HCT116 (cell line): Measurements from ENCODE around the gene RNF126.

Source experiments
- CEBPB ChIP-seq: IDR thresholded peaks from 2 replicates; pipeline ENCODE4 v1.6.1; 2012; ENCODE audit warnings: low read depth
- EZH2 ChIP-seq: fragments of 200-600 bp; sonication (generic); IDR thresholded peaks from 2 replicates; pipeline ENCODE4 v1.6.1; 2017; ENCODE audit warnings: antibody characterized with exemption, mixed run types
- JUND ChIP-seq: IDR thresholded peaks from 2 replicates; pipeline ENCODE4 v1.6.1; 2012
- POLR2A ChIP-seq: IDR thresholded peaks from 2 replicates; pipeline ENCODE4 v1.7.0; 2011; ENCODE audit warnings: borderline replicate concordance; ENCODE audit not compliant: insufficient read depth, insufficient read length; ENCODE audit errors: extremely low read depth
- POLR2AphosphoS5 ChIP-seq: IDR thresholded peaks from 2 replicates; pipeline ENCODE4 v1.6.1; 2011; ENCODE audit warnings: mild to moderate bottlenecking, low read depth, low read length, moderate library complexity
- RAD21 ChIP-seq: IDR thresholded peaks from 2 replicates; pipeline ENCODE4 v1.6.1; 2012; ENCODE audit warnings: low read depth, mild to moderate bottlenecking
- SRF ChIP-seq: IDR thresholded peaks from 2 replicates; pipeline ENCODE4 v1.6.1; 2012; ENCODE audit warnings: low read depth
- TCF7L2 ChIP-seq: IDR thresholded peaks from 2 replicates; pipeline ENCODE4 v1.7.0; 2011; ENCODE audit warnings: borderline replicate concordance, inconsistent platforms; ENCODE audit not compliant: insufficient read depth, insufficient read length; ENCODE audit errors: extremely low read depth
- YY1 ChIP-seq: IDR thresholded peaks from 2 replicates; pipeline ENCODE4 v1.6.1; 2011; ENCODE audit warnings: low read length, low read depth, moderate library complexity, mild to moderate bottlenecking; ENCODE audit not compliant: insufficient replicate concordance; ENCODE audit errors: extremely low read depth
- ZFX ChIP-seq: fragments of 450-650 bp; IDR thresholded peaks from 2 replicates; pipeline ENCODE4 v1.6.1; 2017
- ZNF274 ChIP-seq: fragments of 200-500 bp; sonication (Bioruptor generic); IDR thresholded peaks from 2 replicates; pipeline ENCODE4 v1.6.1; 2014; ENCODE audit warnings: mild to moderate bottlenecking, low read depth, low read length, inconsistent platforms
- TF ChIP-seq, protein P1 (sequence below), 3 experiments: fragments of 200-600 bp in 1 of 3; sonication (generic) in 1 of 3; IDR thresholded peaks in 2 of 3; conservative IDR thresholded peaks in 1 of 3; 2 replicates each; pipeline ENCODE4 v1.5.1; 2012 to 2017; ENCODE audit warnings: low read depth in 2 of 3, low read length in 2 of 3, antibody characterized with exemption in 1 of 3, borderline replicate concordance in 1 of 3, control low read depth in 1 of 3, mild to moderate bottlenecking in 1 of 3, mixed read lengths in 1 of 3, mixed run types in 1 of 3, moderate library complexity in 1 of 3; ENCODE audit not compliant: insufficient read depth in 1 of 3
- TF ChIP-seq, protein P2 (sequence below): IDR thresholded peaks from 2 replicates; pipeline ENCODE4 v1.6.1; 2012; ENCODE audit warnings: low read depth

DNA sequence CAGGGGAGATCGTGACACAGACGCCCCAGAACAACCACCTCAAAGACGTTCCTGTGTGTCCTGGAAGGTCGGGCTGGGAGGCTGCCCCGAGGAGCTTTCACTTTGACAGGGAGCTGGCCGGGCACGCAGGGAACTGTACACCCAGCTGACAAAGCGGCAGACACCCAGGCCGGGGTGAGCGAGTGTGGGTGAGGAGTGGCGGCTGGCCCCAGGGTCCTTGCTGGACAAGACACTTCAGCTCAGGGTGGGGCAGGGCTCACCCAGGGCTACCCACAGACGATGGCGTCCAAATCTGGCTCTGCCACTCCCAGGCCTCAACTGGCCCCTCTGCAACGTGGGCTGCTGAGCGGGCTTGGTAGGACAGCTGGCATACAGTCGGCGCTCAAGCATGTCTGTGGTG, 21.3 kb downstream of the RNF126 start:
- TF ChIP-seq, protein P1, sequence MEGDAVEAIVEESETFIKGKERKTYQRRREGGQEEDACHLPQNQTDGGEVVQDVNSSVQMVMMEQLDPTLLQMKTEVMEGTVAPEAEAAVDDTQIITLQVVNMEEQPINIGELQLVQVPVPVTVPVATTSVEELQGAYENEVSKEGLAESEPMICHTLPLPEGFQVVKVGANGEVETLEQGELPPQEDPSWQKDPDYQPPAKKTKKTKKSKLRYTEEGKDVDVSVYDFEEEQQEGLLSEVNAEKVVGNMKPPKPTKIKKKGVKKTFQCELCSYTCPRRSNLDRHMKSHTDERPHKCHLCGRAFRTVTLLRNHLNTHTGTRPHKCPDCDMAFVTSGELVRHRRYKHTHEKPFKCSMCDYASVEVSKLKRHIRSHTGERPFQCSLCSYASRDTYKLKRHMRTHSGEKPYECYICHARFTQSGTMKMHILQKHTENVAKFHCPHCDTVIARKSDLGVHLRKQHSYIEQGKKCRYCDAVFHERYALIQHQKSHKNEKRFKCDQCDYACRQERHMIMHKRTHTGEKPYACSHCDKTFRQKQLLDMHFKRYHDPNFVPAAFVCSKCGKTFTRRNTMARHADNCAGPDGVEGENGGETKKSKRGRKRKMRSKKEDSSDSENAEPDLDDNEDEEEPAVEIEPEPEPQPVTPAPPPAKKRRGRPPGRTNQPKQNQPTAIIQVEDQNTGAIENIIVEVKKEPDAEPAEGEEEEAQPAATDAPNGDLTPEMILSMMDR (IDR thresholded peaks at IDR 0.05 in 2 of 3, conservative IDR thresholded peaks at IDR 0.05 in 1 of 3; ENCODE audit: borderline replicate concordance in 1 of 3, insufficient read depth in 1 of 3, low read depth in 2 of 3, low read length in 2 of 3), result no peak
- no peak for TF ChIP-seq JUND
- TF ChIP-seq, protein P2, sequence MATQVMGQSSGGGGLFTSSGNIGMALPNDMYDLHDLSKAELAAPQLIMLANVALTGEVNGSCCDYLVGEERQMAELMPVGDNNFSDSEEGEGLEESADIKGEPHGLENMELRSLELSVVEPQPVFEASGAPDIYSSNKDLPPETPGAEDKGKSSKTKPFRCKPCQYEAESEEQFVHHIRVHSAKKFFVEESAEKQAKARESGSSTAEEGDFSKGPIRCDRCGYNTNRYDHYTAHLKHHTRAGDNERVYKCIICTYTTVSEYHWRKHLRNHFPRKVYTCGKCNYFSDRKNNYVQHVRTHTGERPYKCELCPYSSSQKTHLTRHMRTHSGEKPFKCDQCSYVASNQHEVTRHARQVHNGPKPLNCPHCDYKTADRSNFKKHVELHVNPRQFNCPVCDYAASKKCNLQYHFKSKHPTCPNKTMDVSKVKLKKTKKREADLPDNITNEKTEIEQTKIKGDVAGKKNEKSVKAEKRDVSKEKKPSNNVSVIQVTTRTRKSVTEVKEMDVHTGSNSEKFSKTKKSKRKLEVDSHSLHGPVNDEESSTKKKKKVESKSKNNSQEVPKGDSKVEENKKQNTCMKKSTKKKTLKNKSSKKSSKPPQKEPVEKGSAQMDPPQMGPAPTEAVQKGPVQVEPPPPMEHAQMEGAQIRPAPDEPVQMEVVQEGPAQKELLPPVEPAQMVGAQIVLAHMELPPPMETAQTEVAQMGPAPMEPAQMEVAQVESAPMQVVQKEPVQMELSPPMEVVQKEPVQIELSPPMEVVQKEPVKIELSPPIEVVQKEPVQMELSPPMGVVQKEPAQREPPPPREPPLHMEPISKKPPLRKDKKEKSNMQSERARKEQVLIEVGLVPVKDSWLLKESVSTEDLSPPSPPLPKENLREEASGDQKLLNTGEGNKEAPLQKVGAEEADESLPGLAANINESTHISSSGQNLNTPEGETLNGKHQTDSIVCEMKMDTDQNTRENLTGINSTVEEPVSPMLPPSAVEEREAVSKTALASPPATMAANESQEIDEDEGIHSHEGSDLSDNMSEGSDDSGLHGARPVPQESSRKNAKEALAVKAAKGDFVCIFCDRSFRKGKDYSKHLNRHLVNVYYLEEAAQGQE, result no peak
- TF ChIP-seq POLR2A, result no peak
- no peak for TF ChIP-seq ZFX
- TF ChIP-seq EZH2, result no peak
- TF ChIP-seq ZNF274, result no peak
- TF ChIP-seq RAD21, result no peak
- TF ChIP-seq TCF7L2, result no peak
- TF ChIP-seq YY1, result no peak
- no peak for TF ChIP-seq POLR2AphosphoS5
- no peak for TF ChIP-seq SRF
- no peak for TF ChIP-seq CEBPB
